HG03442 (cell line): ENCODE results near the gene GOSR2.
A peak's percentile ranks its signal among the peaks of the same experiment; 100 is the strongest.

Source experiments
- ATAC-seq: cut with Tn5 transposase; IDR thresholded peaks from one replicate; pipeline ENCODE4 v1.9.1; 2021; ENCODE audit warnings: mild to moderate bottlenecking, moderate library complexity; ENCODE audit not compliant: unreplicated experiment

The GOSR2 gene

DNA sequence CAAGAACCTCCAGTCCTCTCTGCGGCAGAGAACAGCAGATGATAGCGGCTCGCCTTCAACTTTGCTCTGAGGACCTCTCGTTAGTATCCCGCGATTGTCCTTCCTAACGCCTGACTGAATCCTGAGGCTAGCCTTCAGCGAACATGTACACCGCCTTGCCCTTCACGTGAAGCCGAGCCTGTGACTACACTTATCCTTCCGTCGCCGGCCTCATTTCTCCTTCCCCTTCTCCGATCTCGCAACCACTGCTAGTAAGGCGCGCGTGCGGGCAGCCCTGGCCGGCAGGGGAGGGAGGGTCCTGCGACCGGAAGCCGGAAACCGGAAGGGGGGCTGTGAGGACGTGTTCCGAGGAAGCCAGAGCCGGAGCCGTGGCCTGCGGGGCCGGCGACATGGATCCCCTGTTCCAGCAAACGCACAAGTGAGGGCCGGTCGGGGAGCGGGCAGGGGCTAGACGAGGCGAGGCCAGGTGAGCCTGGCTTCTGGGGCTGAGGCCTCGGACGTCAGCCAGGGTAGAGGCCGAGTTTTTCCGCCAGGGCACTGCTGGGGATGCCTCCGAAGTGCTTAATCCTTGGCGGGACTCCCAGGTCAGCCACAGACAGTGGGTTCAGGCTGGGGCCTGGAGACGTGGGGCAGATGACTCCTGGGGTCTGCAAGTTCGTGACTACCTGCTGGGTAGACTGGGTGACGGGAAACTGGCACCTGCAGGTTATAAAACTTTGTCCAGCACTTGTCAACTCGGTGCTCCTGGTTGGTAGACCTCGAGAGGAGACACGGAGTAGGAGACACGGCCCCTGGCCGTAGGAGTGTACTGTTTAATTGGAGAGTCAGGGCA is at the start of gene GOSR2:
Gene GOSR2, plus strand, starts transcription at position 357 of the 832 bp plus-strand sequence. Its CDS starts 33 bp downstream, at position 390.
- peak; percentile 77 for ATAC-seq

DNA sequence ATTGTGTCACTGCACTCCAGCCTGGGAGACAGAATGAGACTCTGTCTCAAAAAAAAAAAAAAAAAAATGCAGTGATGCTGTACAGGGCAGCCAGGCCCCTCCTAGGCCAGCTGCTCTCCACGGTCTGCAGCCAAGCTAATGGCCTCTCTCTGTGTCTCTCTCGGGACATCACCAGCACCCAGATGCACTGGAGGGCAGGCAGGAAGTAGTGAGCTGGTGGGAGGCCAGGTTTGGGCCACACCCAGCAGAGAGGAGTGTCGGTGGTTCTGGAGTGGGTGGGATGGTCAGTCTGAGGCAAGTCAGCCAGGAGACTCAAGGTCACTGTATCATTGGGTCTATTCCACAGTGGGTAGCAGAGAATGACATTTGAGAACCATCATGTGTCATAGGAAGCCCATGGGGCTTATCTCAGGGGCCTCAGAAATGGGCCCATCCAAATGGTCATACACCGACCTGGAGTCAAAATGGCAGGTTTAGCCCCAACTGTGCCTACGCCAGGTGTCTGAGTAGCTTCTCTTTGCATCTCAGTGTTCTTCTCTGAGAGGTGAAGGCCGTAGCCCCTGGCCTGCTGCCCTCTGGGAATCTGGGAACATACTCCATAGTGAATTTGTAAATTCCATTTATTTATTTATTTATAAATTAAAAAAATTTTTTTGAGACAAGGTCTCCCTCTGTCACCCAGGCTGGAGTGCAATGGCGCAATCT is 48.9 kb upstream of the GOSR2 start:
- ATAC-seq, result no peak

DNA sequence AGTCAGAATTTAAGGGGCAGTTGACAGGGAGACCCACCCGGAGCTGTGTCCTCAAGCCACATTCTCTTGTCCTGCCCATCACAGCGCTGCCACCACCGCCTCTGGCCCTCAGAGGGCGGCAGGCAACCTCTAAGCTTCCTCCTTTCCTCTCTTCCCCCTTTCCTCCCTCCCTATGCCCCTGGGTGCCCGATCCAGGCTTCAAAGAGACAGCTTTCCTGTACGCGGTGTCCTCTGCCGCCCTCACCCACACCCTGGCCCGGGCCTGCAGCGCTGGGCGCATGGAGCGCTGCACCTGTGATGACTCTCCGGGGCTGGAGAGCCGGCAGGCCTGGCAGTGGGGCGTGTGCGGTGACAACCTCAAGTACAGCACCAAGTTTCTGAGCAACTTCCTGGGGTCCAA is 48.1 kb upstream of the GOSR2 start:
- ATAC-seq, result no peak

DNA sequence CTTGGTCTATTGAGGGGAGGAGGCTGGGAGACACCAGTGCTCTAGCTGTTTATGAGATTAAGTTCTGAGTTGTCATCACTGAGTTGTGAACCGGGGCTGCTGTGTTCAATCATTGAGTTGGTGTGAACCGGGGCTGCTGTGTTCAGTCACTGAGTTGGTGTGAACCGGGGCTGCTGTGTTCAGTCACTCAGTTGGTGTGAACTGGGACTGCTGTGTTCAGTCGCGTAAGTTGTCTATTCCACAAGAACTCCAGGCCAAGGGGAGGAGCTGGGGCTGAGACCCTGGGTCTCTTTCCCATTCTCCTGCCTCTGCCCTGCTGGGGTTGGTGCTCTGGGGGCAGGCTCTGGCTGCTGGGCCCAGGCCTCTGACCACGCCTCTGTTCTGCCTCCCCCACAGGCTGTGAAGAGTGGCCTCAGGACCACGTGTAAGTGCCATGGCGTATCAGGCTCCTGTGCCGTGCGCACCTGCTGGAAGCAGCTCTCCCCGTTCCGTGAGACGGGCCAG is 47.1 kb upstream of the GOSR2 start:
- no peak for ATAC-seq

DNA sequence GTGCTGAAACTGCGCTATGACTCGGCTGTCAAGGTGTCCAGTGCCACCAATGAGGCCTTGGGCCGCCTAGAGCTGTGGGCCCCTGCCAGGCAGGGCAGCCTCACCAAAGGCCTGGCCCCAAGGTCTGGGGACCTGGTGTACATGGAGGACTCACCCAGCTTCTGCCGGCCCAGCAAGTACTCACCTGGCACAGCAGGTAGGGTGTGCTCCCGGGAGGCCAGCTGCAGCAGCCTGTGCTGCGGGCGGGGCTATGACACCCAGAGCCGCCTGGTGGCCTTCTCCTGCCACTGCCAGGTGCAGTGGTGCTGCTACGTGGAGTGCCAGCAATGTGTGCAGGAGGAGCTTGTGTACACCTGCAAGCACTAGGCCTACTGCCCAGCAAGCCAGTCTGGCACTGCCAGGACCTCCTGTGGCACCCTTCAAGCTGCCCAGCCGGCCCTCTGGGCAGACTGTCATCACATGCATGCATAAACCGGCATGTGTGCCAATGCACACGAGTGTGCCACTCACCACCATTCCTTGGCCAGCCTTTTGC is 46.5 kb upstream of the GOSR2 start:
- no peak for ATAC-seq

DNA sequence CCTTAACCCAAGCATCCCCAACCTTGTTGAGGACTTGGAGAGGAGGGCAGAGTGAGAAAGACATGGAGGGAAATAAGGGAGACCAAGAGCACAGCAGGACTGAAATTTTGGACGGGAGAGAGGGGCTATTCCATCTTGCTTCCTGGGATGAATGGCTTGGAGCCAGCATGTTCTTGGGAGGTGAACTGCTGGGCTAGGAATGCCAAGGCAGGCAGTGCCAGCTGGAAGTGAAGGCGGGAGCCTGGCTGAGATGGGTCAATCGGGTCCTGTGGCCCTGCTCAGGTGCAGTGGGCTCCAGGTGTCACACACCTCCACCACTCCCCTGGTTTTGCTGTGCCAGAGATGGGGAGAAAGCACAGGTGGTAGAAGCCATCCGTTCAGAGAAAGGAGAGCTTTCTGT is 46.0 kb upstream of the GOSR2 start:
- ATAC-seq, result no peak

DNA sequence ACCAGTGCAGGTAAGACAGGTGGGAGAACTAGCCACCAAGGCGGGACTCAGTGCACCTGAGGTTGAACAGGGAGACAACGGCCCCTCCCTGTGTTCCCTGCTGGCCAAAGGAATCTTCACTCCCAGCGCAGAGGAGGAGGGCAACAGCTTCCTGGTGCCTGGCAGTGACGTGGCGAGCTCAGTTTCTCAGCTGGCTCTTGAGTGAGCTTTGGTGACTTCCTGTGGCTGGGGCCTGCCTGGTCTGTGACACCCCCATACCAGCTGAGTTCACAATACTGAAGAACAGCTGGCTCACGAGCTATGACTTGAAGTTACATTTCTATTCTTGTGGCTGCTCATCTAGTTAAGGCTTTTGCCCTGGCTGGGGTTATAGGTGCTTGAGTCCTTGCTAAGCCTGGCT is 45.5 kb upstream of the GOSR2 start:
- ATAC-seq, result no peak

DNA sequence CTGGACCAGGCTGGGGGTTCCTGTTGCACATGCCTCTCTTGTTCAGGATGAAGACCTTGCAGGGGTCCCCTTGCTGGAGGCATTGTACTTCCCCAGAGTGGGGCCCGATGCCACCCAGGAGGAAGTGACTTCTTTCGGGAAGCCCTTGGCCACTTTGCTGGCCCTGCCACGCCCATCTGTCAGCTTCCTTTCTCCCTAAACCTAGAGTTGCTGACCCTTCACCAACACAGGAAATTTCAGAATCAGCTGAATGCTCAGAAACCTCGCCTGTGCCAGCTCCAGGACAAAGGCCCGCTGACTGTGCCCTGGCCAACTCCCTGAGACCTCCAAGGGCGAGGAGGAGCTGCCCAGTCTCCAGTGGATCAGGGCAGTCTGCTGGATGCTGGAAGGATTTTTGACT is 44.9 kb upstream of the GOSR2 start:
- ATAC-seq, result no peak

DNA sequence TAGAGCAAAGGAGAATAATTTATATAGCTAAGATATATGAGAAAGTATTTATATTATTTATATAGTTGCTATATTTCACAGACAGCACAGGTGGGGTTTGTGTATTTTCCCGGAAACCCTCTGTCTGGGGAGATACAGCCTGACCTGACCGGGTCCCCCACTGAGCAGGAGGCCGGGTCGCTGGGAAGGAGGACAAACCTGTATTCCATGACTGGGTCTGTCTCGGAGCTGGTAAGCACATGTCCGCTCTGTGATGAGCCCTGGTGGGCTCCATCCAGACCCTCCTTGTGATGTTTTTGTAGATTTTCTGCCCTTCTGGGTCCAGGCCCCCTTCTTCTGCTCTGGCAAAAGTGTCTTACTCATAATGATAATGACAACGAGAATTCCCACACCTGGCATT is 43.9 kb upstream of the GOSR2 start:
- ATAC-seq, result no peak

DNA sequence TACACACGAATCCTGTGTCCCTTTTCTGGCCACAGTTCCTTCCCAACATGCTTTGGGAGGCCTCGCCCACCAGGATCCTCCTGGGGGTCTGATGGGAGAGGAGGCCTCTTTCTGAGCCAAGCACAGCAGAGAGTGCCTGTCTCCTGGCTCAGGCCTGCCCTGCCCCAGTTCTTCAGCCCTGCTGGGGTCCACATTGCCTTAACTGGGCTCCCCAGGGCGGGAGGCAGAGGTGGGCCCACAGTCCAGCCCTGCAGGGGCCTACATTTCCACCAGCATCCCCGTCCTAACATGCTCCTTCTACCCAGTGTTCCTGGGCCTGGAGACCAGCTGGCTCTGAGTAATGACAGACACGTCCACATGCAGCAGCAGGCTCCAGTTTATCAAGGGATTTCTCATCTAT is 41.9 kb upstream of the GOSR2 start:
- ATAC-seq, result no peak

DNA sequence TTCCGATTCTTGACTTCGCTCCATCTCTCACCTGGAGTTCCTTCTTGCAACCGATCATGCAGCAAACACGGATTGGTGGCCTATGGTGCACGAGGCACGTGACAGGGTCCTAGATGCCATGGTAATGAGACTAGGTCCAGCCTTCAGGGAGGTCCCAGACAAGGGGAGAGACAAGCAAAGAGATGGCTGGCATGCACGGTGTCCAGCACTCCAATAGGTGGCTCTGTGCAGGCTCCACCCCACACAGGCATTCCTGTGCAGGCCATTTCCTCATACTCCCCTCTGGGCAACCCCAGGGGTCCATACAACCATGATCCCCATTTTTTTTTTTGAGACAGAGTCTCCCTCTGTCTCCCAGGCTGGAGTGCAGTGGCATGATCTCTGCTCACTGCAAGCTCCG is 40.3 kb upstream of the GOSR2 start:
- no peak for ATAC-seq

DNA sequence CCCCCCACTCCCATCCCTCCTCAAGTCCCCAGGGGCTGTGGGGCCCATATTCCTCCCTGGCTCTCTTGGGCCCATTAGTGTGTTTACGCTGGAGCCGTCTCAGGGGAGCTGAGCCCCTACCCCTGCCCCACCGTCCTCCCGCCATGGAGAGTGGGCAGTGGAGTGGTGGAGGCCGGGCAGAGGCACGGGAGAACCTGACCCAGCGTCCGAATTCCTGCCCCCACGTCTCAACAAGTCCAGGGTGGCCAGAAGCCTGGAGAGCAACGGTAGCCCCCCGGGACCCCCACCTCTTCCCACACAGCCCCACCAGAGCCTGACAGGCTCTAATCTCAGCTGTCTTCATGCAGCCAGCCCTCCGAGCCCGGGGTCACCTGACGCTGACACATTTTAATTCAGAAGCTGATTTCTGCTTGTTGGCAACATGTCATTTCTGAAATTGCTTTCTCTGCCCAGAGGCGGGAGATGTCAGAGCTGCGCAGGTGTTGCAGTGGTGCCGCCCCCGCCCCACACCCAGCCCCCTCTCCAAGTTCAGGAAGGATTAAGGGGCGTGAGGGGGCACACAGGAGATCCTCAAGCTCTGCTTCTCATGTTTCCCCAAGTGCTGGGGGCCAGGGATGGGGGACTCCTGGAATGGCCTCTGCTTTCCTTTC is 39.0 kb upstream of the GOSR2 start:
- ATAC-seq, result no peak

DNA sequence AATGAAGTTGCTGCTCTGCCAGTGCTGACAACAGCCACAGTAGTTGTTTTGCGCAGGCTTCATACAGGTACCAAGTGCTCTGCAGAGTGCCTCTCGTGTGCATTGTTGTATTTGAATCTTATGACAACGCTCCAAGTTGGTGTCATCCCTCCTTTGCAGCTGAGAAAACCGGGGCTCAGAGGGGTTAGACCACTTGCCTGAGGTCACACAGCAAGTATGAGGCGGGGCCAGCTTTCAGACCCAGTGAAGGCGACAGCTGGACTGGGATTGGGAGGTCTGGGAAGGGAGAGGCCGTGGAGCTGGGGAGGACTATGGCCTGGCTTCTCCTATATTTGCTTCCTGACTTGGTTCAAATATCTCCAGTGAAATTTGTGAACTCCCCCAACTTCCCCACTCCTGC is 38.4 kb upstream of the GOSR2 start:
- ATAC-seq, result no peak

DNA sequence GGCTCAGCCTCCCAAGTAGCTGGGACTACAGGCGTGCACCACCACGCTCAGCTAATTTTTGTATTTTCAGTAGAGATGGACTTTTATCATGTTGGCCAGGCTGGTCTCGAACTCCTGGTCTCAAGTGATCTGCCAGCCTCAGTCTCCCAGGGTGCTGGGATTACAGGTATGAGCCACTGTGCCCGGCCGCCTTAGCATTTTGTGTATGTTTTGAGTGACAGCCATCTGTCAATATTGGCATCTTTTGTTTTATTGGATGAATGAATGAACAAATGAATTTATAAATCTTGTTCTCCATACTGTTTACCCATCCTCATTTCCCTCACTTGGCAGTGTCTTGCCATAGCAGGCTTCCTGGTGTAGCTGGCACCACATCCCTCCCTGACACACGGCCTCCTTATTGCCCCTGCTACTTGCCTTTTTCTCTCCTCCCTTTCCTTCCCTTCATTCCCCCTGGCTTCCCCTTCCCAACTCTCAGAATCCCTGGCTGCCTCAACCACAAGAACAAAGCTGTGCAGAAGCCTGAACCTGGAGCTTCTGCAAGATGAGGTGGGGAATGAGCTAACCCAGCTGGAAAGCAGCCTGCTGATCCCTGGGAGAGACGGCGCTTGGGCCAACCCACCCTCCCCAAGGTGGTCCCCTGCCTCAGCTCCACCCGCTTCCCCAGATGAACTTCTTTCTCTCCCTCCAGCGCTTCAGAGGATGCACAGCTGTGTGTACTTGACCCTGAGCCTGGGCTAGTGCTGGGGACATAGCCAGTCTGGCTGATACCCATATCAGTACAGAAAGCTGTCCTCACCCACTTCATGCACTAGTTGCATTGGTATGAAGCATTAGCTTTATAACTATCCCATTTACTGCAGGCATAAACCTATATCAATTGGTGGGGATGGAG is 37.3 kb upstream of the GOSR2 start:
- ATAC-seq, result no peak

DNA sequence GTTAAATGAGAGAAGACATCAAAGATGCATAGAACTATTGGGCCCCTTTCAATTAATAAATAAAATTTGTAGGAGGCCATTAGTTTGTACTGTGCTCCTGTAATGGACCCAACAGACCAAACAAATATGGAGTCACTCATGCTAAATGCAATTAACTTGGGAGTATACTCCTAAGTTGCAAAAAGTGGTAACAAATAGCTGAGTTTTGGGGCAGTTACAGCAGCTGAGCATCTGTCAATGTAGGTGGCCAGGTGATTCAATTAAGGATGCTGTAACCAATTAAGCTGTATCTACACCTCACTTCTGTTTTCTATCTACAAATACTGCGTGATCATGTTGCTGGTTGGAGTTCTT is 36.7 kb upstream of the GOSR2 start:
- no peak for ATAC-seq

DNA sequence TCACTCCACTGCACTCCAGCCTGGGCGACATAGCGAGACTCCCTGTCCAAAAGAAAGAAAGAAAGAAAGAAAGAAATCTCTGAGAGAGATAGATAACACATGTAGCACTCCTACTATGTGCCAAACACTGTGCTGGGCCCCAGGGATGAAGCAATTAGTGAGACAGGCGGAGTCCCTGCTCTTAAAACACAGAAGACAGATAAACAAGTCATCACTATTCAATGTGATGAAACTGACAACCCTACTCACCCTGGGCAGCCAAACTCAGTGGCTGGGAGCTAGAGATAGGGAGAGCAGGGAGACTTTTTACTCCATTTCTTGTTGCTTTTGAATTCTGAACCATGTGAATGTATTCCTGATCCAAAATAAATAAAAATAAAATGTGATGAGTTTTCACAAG is 35.2 kb upstream of the GOSR2 start:
- ATAC-seq, result no peak

DNA sequence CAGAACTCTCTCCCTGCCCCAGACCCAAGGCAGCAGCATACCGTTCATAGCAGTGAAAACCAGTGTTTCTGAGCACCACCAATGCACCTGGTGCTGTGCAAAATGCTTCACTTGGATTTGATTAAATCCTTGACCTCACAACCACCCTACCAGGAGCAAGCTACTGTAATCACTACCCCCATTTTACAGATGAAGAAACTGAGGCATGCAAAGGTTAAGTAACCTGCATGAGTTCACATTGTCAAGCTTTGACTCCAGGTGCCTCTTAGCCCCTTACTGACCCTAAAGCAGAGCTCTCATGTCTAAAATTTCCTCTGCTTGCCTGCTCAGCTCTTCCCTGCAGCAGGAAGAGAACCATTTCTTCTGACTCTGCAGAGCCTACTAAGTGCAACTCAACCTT is 34.2 kb upstream of the GOSR2 start:
- ATAC-seq, result no peak

DNA sequence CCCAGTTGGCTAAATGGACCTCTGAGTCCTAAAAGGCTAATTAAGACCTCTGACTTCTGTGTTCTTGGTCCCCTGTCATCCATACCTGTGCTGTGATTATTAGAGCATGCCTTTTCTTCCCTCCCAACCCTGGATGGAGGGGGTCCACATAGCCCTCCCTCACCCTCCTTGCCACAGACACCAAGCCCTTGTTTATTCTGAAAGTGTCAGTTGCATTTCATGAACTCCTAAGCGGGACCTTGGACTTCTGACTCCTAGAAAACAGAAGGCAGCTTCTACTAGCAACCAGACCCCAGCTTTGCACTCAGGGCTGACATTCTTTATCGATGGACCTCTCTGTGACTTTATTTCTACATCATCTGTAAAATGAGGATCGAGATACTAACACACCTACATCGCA is 33.4 kb upstream of the GOSR2 start:
- ATAC-seq, result no peak

DNA sequence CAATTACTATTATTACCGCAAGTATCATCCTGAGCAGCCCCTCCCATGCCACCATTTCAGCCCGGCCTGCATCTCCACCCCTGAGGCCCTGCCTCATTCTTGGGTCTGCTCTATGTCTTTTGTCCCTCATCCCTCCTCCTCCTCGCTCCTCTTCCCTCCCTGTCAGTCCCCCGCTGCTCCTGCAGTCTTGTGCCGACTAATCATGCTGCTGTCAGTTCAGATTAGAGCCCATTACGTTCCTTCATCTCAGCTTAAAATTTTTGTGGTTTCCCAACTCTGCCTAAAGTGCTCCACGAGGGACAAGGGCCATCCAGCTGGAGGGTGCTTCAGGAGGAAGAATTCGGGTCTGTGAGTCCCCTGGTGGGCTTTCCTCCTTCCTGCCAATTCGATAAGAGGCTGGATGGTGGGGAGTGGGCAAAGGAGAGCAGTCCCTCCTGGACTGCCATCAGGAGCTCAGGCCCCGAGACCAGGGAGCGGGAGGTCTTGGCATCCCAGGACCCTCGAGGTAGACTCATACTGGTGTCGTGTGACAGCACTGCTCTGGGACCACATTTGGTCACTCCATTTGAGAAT is 32.9 kb upstream of the GOSR2 start:
- ATAC-seq, result no peak

DNA sequence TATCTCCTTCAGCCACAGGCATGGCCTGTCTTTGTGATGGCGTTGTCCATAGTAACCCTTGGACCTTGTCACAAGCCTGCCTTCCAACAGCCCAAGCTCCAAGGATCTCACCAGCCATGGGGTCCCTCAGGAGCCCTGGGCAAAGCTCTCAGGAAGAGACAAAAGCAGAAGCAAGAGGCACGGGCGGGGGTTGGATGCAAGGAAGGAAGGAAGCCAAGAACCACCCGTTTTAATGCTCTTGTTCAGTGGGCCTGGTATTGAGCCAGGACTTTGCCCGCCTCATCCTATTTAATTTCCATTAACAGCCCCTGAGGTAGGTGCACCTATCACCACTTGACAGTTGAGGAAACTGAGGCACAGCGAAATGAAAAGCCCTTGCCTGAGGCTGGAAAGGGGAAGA is 32.3 kb upstream of the GOSR2 start:
- ATAC-seq, result no peak
